Mesenteric fat pad (tissue), 1 donor: ENCODE data around the gene POLR2J. TPM values are rescaled to one million over a fixed set of nuclear protein-coding genes. Genes with fewer than 3 reads are reported as not detected.
A peak's percentile ranks its signal among the peaks of the same experiment; 100 is the strongest.
"Not testable (repeated sequence)": the region's sequence is repeated elsewhere in the genome, so short reads cannot be mapped to it uniquely, and the experiment has no call there.

ENCODE experiments used
- DNase-seq: peaks from one replicate; pipeline ENCODE4 v3.0.0-alpha.2; 2020; ENCODE audit warnings: low spot score
- total RNA-seq: library from RNA; stranded (reverse); fragmentation: NEBNext Ultra II Directional; extraction: Animal tissue kit (Norgen Biotek cat#: 25700); gene quantifications from one replicate; pipeline ENCODE4 v1.2.1, GENCODE V29; 2021
- donor health status: DM: yes; HTN: yes; CAD: no.

The POLR2J gene
- total RNA-seq, 1 donor from 2014 or later, result 43.6 TPM

- no peak for DNase-seq
Observed at GRCh38 chr7:102467581-102468477, 10.9 kb downstream of the POLR2J start.

GRCh38 chr7:102466097-102466496, 12.6 kb downstream of the POLR2J start:
- no peak for DNase-seq

- peak; percentile 99 for DNase-seq
Observed at GRCh38 chr7:102464577-102465280, 14.0 kb downstream of the POLR2J start, which contains the start of the genes ALKBH4 and LRWD1. Gene ALKBH4, minus strand, starts transcription at chr7:102464863. Its CDS starts 27 bp downstream, at chr7:102464836. Gene LRWD1, plus strand, starts transcription at chr7:102464984. Its CDS starts 97 bp downstream, at chr7:102465081.

- no peak for DNase-seq
Observed at GRCh38 chr7:102463841-102464576, 14.7 kb downstream of the POLR2J start.

GRCh38 chr7:102460467-102460866, 18.3 kb downstream of the POLR2J start:
- no peak for DNase-seq

GRCh38 chr7:102459221-102459844, 19.4 kb downstream of the POLR2J start:
- DNase-seq, result no peak

- DNase-seq, result no peak
Observed at GRCh38 chr7:102457352-102457924, 21.3 kb downstream of the POLR2J start.

- DNase-seq, result no peak
Observed at GRCh38 chr7:102456327-102456726, 22.4 kb downstream of the POLR2J start.

GRCh38 chr7:102455596-102455995, 23.1 kb downstream of the POLR2J start:
- DNase-seq, result no peak

GRCh38 chr7:102454932-102455331, 23.8 kb downstream of the POLR2J start:
- not testable (repeated sequence) for DNase-seq

- no peak for DNase-seq
Observed at GRCh38 chr7:102454468-102454867, 24.3 kb downstream of the POLR2J start.

- no peak for DNase-seq
Observed at GRCh38 chr7:102453319-102453718, 25.4 kb downstream of the POLR2J start.

GRCh38 chr7:102452451-102452850, 26.3 kb downstream of the POLR2J start:
- DNase-seq, result no peak

- DNase-seq, result no peak
Observed at GRCh38 chr7:102451371-102452054, 27.2 kb downstream of the POLR2J start.

GRCh38 chr7:102450242-102450641, 28.5 kb downstream of the POLR2J start:
- DNase-seq, result no peak

- no peak for DNase-seq
Observed at GRCh38 chr7:102449136-102449535, 29.6 kb downstream of the POLR2J start.

GRCh38 chr7:102447311-102447710, 31.4 kb downstream of the POLR2J start:
- DNase-seq, result no peak

GRCh38 chr7:102446387-102447156, 32.1 kb downstream of the POLR2J start:
- no peak for DNase-seq

GRCh38 chr7:102445674-102446071, 33.0 kb downstream of the POLR2J start:
- DNase-seq, result no peak
